Stimulated activated CD8-positive, alpha-beta memory T cell treated with anti-CD3 and anti-CD28 coated beads, Interleukin-7, amount 100 ng/mL, for 4 hours (primary cell): Measurements from ENCODE around the gene ISLR.

Experiments used
- DNase-seq, 2 donors: peaks; one replicate each; pipeline ENCODE4 v3.0.0-alpha.2; 2020; ENCODE audit warnings: low read depth in 2 of 2

ISLR gene

GRCh38 chr15:74173380-74174218 lies at the start of gene ISLR:
Gene ISLR, plus strand, starts transcription at chr15:74173710. Its CDS starts 1,149 bp downstream, at chr15:74174859.
- DNase-seq: no peak

DNA sequence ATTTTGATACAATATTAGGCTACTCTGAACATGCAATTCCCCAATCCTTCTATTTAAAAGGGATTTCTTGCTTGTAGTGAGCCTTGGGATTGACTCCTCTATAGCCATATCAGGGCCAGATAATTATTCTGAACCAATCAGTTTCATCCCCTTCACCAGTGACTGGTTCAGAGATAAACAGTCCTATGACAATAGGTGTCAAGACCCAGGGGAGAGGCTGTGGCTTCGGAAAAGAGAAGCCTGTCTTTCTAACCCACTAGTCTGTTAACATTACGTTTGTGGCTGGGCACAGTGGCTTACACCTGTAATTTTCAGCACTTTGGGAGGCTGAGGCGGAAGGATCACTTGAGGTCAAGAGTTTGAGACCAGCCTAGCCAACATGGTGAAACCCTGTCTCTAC lies 49.3 kb upstream of the ISLR start:
- no peak for DNase-seq

DNA sequence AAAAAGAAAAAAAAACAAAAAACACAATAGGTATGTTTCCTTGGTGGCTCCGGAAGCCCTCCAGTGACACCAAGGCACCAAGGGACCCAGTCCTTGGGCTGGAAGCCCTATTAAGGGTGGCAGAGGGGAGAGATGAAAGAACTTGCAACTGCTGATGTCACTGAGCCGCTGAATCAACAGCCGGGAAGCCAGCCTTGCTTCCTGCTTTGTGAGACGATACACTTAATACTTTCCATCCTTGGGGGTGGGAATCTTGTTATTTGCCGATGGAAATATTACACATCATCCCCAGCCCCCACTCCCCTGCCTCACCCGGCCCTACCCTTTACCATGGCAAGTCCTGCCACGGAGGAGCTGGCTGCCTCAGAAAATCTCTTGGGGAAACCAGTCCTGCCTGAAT lies 48.8 kb upstream of the ISLR start:
- DNase-seq: no peak

- peak; percentile 56 to 73 for DNase-seq
These were observed 46.1 kb upstream of the ISLR start for GRCh38 chr15:74127255-74127953.

GRCh38 chr15:74127954-74128784 lies 45.3 kb upstream of the ISLR start:
- DNase-seq: no peak

DNA sequence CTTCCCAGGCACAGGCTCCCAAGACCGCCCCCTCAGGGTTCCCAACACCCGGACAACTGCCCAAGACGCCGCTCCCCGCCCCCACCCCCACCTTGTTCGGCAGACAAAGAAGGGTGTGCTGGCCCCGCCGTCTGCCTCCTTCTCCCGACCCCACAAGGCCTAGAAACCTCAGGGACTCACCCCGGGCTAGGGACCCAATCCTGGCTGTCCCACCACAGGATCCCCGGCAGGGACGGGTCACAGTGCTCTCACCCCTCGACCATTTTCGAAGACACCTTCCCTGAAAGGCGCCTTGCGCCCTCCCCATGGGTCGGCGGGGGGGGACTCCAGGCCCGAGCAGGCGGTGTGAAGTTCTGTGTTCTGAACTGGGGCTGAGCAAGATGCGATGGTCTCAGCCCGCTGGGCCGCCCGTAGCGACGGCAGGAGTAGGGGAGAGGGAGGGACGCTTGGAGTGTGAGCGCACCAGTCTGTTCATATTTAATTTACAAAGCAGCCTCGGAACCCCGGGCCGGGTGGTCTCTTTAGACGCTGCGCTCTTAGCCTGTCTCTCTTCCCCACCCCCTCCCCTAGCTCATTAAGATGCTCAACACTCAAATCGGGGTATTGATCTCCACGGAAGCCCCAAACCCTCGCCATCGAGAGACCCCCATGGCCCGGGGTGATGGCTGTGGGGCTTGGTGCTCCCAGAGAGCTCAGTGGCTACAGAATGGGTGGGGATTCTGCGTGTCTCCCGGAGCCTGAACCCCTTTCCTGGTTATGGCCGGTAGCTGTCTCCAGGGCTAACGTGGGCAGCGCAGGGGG lies 44.5 kb upstream of the ISLR start:
- no peak for DNase-seq

- no peak for DNase-seq
These were observed 43.8 kb upstream of the ISLR start for GRCh38 chr15:74129586-74130154.

DNA sequence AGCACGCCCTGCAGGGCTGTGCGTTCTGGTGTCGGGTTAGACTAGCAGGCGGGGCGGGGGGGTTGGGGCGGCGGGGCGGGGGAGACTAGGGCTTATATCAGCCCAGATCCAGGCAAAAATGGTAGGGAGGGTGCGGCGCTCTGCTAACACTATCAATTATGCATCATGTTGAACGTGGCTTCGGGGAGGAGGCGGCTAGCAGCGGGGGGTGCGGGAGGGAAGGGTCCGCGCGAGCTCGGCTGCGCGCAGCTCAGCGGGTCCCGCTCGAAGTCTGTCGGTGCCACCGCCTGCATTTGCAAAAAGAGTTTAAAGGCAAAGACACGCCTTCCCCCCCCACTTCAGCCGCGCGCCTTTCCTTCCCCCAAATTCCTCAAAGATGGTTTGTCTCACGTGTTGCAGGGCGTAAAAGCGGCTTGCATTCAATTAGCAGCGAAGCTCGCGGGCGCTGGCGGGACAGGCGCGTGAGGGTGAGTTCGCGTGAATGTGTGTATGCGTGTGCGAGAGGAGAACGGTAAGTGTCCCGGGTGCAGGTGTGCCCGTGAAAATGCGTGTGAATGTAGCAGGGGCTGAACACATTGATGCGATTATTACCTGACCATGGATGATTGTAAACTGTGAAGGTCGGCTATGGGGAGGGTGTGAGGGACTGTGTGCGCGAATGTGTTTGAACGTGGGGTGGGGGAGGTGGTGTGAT lies 43.2 kb upstream of the ISLR start, which contains the start of gene ISLR2:
Gene ISLR2, plus strand, starts transcription at position 432 of the 694 bp plus-strand sequence. CDS start 2,169 bp downstream, outside the sequence.
- no peak for DNase-seq

DNA sequence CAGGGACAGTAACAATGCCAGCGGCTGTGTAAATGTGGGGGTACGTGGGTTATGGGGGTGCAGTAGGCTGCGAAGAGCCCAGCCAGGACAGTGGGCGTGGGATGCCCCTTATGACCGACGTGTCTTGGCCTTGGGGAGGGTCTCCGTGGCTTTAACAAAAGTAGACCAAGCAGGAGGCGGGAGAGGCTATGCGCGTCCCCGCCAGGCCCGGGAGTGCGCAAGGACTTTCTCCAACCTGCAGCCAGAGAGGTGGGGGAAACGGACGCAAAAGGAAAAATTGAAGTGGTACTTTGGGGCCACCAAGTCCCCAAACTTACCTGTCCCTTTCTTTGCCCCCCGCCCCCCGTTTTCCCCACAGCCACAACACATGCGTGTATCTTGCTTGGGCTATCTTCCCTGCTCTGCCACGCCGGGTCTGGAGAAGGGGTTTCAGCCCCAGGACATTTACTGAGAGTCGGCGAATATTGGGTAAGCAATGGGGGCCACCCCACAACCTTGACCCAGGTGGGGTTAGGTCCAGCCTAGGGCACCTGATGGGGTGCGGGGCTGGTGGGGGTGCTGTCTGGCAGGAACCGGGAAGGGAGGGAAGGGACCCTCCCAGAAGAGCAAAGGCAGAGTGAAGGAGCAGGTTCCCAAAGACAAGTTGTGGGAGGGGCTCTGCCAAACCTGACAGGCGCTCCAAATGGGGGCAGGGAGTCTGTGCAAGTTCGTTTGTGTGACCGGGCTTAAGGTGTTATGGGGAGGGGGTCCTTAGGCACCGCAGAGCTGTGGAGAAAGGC lies 42.5 kb upstream of the ISLR start:
- no peak for DNase-seq

GRCh38 chr15:74131628-74132413 lies 41.7 kb upstream of the ISLR start:
- no peak for DNase-seq

DNA sequence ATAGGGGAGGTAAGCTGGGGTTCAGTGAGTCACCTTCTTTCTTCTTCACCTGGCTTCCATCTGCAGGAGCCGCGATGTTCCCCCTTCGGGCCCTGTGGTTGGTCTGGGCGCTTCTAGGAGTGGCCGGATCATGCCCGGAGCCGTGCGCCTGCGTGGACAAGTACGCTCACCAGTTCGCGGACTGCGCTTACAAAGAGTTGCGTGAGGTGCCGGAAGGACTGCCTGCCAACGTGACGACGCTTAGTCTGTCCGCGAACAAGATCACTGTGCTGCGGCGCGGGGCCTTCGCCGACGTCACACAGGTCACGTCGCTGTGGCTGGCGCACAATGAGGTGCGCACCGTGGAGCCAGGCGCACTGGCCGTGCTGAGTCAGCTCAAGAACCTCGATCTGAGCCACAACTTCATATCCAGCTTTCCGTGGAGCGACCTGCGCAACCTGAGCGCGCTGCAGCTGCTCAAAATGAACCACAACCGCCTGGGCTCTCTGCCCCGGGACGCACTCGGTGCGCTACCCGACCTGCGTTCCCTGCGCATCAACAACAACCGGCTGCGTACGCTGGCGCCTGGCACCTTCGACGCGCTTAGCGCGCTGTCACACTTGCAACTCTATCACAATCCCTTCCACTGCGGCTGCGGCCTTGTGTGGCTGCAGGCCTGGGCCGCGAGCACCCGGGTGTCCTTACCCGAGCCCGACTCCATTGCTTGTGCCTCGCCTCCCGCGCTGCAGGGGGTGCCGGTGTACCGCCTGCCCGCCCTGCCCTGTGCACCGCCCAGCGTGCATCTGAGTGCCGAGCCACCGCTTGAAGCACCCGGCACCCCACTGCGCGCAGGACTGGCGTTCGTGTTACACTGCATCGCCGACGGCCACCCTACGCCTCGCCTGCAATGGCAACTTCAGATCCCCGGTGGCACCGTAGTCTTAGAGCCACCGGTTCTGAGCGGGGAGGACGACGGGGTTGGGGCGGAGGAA lies 40.5 kb upstream of the ISLR start:
- no peak for DNase-seq

DNA sequence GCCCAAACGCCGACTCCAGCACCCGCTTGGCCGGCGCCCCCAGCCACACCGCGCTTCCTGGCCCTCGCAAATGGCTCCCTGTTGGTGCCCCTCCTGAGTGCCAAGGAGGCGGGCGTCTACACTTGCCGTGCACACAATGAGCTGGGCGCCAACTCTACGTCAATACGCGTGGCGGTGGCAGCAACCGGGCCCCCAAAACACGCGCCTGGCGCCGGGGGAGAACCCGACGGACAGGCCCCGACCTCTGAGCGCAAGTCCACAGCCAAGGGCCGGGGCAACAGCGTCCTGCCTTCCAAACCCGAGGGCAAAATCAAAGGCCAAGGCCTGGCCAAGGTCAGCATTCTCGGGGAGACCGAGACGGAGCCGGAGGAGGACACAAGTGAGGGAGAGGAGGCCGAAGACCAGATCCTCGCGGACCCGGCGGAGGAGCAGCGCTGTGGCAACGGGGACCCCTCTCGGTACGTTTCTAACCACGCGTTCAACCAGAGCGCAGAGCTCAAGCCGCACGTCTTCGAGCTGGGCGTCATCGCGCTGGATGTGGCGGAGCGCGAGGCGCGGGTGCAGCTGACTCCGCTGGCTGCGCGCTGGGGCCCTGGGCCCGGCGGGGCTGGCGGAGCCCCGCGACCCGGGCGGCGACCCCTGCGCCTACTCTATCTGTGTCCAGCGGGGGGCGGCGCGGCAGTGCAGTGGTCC lies 39.7 kb upstream of the ISLR start:
- DNase-seq: no peak

DNA sequence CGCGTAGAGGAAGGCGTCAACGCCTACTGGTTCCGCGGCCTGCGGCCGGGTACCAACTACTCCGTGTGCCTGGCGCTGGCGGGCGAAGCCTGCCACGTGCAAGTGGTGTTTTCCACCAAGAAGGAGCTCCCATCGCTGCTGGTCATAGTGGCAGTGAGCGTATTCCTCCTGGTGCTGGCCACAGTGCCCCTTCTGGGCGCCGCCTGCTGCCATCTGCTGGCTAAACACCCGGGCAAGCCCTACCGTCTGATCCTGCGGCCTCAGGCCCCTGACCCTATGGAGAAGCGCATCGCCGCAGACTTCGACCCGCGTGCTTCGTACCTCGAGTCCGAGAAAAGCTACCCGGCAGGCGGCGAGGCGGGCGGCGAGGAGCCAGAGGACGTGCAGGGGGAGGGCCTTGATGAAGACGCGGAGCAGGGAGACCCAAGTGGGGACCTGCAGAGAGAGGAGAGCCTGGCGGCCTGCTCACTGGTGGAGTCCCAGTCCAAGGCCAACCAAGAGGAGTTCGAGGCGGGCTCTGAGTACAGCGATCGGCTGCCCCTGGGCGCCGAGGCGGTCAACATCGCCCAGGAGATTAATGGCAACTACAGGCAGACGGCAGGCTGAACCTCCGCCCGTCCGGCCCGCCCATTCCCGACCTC lies 39.0 kb upstream of the ISLR start:
- DNase-seq: no peak

DNA sequence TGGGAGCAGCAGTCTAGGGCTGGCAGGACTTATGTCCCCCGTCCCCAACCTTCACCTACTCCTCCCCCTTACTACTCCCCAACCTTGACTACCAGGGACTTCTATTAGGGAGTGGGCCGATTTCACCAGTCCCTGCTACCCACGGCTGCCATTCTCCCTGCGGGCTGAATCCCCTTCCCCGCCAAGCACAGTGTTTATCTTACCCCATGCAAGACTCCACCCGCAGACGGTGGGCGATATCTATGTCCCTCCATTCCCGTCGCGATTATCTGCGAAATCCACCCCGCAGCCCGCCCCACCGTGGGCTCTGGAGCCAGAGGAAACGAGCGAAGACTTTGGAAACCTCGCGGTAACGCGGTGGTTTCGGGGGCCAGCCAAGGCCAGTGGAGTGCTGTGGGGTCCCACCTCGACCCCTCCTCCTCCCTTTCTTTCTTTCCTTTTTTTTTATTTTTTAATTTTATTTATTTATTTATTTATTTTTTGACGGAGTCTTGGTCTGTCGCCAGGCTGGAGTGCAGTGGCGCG lies 38.4 kb upstream of the ISLR start:
- DNase-seq: no peak

DNA sequence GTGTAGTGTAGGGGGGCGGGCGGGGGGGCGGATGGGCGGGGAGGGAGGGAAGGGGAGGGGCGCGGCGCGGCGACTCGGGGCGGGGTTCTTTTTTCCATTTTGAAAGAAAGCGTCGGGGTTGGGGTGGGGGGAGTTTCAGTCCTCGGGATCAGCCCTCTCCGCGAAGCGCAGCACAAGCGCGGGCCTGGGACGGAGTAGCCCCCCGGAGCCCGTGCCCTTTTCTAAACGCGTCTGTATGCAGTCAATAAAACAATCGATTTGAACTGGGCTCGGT lies 37.0 kb upstream of the ISLR start:
- no peak for DNase-seq

DNA sequence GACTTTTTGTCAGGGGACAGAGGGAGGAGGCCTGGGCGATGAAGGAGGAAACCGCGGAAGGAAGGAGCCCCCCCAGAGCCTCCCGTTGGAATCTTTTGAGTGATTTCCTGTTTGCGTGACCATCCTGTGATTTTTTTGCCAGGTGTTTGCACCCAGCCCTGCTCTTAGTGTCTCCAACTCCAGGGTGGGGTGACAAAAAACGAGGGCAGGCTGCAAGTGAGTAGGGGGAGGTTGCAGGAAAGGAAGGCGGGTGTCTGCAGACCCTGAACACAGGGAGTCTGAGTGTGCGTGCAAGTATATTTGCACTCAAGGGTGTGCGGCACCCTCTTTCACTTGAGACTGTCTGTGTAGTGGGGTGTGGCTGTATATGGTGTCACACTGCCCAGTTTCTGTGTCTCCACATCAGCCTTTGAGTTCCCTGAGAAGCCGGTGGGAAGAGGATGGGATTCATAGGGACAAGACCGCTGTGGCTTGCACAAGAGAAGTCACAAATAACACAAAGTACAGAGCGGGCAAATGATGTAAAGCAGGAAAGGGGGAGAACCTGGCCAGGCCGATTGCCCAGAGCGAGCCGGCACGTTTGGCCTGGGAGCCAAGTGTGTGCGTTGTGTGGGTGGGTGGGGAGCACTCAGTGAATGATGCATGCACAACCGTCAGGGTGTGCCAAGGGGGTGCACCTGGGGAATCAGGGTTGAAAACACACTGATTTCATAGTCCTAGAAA lies 36.5 kb upstream of the ISLR start:
- no peak for DNase-seq
